ENCODE measurements around the gene UPP2.

DNA sequence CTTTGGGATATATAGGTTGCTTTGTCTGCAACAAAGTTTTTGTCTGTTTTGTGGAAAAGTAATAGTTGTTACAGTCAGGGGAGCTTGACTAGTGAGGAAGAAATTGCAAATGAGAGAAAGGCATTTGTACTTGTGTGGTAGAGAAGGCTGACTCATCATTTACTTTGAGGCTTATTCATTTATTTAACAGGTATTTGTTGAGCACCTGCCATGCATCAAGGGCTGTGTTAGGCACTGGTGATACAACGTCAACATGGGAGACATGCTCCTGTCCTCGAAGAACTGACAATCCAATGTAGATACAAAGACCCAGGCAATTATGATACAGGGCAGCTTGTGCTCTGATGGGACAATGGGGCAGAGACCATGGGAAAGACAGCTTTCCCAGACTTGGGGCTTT, 79.5 kb downstream of the UPP2 start:
- no peak for TF ChIP-seq POLR2A (IDR thresholded peaks at IDR 0.05)
- no peak for TF ChIP-seq CTCF (IDR thresholded peaks at IDR 0.05 in 4 of 5, conservative IDR thresholded peaks at IDR 0.05 in 1 of 5)

All from gastrocnemius medialis (tissue), 4 donors.